ENCODE measurements around the gene LTBP2.

GRCh38 chr14:74504412-74504811 lies 107.6 kb downstream of the LTBP2 start:
- no peak for TF ChIP-seq CTCF (conservative IDR thresholded peaks at IDR 0.05)
- no peak for TF ChIP-seq EZH2 (IDR thresholded peaks at IDR 0.05; ENCODE audit: low read depth)

Data from PC-9 (cell line).